Activated T-helper 1 cell treated with anti-CD3 and anti-CD28 coated beads, Interleukin-2, amount 50 U/mL, for 16 hours (primary cell): ENCODE data around the gene SGMS2.

Experiments
- DNase-seq, 2 donors: peaks; one replicate each; pipeline ENCODE4 v3.0.0-alpha.2; 2020; ENCODE audit warnings: low read depth in 1 of 2, low spot score in 1 of 2

SGMS2 gene

GRCh38 chr4:107828315-107829090, 3.8 kb downstream of the SGMS2 start:
- DNase-seq: no peak

GRCh38 chr4:107831140-107831539, 6.4 kb downstream of the SGMS2 start:
- DNase-seq: no peak

GRCh38 chr4:107832275-107832807, 7.6 kb downstream of the SGMS2 start:
- no peak for DNase-seq

DNA sequence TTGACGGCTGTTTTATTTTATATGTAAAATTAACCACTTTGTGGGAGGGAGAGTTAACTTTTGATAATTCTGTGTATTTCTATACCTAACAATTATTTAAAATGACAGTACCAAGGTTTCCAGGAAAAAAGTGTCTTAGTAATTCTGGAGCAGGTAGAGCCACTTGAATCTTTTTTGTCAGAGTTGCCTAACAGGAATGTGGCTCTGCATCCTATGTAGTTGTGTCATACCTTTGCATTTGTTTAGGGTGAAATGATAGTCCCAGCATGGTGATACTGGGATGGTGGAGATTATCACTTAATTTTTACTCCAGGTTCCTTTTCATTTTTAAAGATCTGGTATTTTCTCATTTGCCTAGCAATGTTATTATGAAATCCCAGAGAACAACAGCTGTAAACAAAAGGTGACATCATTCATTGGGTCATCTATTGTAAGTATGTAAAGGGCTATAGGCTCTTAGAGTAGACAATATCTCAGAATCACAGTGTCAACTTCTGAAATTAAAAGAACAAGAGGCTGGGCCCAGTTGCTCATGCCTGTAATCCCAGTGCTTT, 9.6 kb downstream of the SGMS2 start:
- DNase-seq: no peak

DNA sequence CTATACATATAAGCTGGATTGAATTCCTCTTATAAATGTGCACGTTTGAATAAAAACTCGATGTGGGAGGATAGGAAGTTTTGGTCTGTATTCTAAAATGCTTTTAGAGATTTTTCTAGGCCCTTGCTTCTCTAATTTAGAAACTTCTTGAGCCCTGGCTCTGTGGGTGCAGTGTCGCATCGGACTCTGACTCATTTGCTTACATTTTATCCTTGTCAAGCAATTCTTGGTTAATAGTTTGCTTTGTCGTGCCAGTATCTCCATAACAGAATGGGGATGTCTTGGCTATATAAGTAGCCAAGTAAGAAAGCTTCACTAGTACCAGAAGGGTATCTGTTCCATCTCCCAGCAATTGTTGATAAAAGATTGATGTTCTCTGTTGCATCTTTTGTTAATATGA, 10.7 kb downstream of the SGMS2 start:
- no peak for DNase-seq

DNA sequence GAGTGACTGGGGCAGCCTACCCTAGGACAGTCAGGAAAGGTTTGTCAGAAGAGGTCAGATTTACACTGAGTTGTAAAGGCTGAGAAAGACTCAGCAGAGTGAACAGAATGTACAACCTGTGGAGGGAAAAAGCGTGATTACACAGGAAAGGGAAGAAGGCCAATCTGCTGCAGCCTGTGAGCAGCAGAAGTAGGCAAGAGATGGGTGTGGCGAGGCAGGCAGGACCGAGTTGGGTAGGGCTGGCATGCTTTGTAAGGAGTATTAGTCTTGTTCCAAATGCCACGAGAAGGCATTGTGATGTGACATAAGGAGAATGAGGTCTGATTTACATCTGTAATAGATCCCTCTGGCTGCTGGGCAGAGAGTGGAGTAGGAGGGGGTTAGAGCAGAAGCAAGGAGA, 12.6 kb downstream of the SGMS2 start:
- no peak for DNase-seq

- no peak for DNase-seq
Observed at GRCh38 chr4:107837776-107838618, 13.3 kb downstream of the SGMS2 start.

DNA sequence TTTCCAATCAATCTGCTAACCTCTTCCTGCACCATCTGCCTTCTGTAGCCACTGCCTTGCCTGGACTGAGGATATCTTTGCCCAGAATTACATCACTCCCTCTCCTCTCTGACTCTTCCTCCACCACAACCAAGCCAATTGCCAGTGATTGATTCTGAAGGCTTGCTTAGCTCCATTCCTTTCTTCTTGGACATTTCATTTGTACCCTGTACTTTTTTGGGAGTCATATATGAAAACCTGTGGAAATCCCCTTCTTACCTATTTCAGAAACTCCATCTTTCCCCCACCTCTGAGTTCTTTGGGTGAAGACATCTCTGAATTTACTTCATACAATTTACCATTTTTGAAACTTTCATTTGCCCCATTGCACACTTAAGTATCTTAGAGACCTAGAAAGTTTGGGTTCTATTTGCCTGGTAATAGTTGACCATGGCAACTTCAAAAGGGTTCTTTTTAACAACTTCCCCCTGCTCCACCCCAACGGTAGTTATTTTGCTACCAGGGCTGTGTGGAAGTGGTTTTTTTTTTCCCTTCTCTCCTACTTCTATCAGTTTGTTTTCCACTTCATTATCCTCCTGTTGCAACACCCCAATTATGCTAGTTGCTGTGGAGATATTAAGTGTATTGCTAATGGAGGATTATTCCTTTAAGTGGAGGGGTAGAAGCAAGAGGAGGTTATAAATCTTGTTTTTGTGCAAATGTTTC, 14.3 kb downstream of the SGMS2 start:
- DNase-seq: no peak

GRCh38 chr4:107843391-107843790, 18.7 kb downstream of the SGMS2 start:
- no peak for DNase-seq

- no peak for DNase-seq
Observed at GRCh38 chr4:107845681-107846080, 20.9 kb downstream of the SGMS2 start.

- no peak for DNase-seq
Observed at GRCh38 chr4:107850438-107850837, 25.7 kb downstream of the SGMS2 start.

- no peak for DNase-seq
Observed at GRCh38 chr4:107853444-107854355, 29.0 kb downstream of the SGMS2 start.

- DNase-seq: no peak
Observed at GRCh38 chr4:107854356-107855022, 29.8 kb downstream of the SGMS2 start.

- DNase-seq: no peak
Observed at GRCh38 chr4:107855723-107856122, 31.0 kb downstream of the SGMS2 start.

DNA sequence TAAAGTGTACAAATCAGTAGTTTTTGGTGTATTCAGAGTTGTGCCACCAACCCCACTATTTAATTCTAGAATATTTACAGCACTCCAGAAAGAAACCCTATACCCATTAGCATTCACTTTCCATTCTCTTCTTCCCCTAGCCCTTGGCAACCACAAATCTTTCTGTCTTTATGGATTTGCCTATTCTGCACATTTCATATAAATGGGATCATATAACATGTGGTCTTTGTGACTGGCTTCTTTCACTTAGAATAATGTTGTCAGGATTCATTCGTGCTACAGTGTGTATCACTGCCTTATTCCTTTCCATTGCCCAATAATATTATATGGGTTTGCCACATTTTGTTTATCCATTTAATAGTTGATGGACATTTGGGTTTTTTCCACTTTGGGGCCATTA, 32.2 kb downstream of the SGMS2 start:
- no peak for DNase-seq

- no peak for DNase-seq
Observed at GRCh38 chr4:107857741-107858140, 33.0 kb downstream of the SGMS2 start.

DNA sequence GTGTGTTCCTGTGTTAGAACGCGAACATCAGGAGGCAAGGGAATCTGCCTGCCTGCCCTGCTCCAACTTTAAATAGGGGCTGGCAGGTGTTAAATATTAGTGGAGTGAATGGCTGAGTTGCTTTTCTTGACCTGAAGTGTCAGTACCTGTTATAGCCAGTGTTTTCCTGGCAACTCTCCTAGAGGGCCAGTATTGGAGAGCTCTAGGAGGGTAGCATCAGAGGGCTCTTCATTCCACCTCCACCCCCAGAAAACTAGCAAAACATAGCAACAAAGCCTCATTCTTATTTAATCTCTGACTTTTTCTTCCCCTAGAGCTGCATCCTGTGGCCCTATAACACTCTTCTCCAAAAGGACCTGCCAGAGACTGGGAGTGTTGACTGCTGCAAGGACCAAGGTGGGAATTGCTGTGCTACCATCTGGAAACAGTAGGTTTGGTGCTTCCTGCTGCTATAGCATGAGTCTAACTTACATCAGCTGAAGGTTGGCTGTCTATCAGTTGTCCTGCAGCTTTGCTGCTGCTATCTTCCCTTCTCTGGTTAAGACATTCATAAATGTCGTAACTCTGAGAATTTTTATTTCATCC, 33.5 kb downstream of the SGMS2 start:
- DNase-seq: no peak

GRCh38 chr4:107862658-107863057, 37.9 kb downstream of the SGMS2 start:
- DNase-seq: no peak

- no peak for DNase-seq
Observed at GRCh38 chr4:107863416-107863815, 38.7 kb downstream of the SGMS2 start.
